Duodenal mucosa (tissue), 2 donors: Measurements from ENCODE around the gene CCNB2.

Source experiments
- H3K27ac ChIP-seq: one replicate; pipeline ENCODE4 v1.7.0; 2013; ENCODE audit warnings: low read depth, low read length
- H3K27me3 ChIP-seq, 2 donors: one replicate each; pipeline ENCODE4 v1.7.0; 2013; ENCODE audit warnings: low read length in 2 of 2, control low read depth in 1 of 2; ENCODE audit not compliant: insufficient read depth in 2 of 2, control insufficient read depth in 1 of 2
- H3K36me3 ChIP-seq, 2 donors: one replicate each; pipeline ENCODE4 v1.7.0; 2013; ENCODE audit warnings: low read length in 2 of 2, control low read depth in 1 of 2; ENCODE audit not compliant: insufficient read depth in 2 of 2, control insufficient read depth in 1 of 2
- H3K4me1 ChIP-seq, 2 donors: one replicate each; pipeline ENCODE4 v1.7.0; 2013; ENCODE audit warnings: low read length in 2 of 2, control low read depth in 1 of 2; ENCODE audit not compliant: insufficient read depth in 2 of 2, control insufficient read depth in 1 of 2
- H3K4me3 ChIP-seq, 2 donors: one replicate each; pipeline ENCODE4 v1.7.0; 2013; ENCODE audit warnings: low read length in 2 of 2, low read depth in 1 of 2
- H3K9ac ChIP-seq, 2 donors: one replicate each; pipeline ENCODE4 v1.7.0; 2013; ENCODE audit warnings: low read length in 2 of 2, low read depth in 1 of 2
- H3K9me3 ChIP-seq, 2 donors: one replicate each; pipeline ENCODE4 v1.7.0; 2013; ENCODE audit warnings: low read length in 2 of 2, control low read depth in 1 of 2; ENCODE audit not compliant: control insufficient read depth in 1 of 2

CCNB2 gene

GRCh38 chr15:59150185-59150584 is 45.2 kb downstream of the CCNB2 start:
- Histone ChIP-seq H3K27ac (no peak overlapping the region), H3K36me3 (peaks cover 39 to 67% of the 10 kb centered on the region in 2 donors), H3K9ac (no peak overlapping the region)

GRCh38 chr15:59152694-59153450 is 47.9 kb downstream of the CCNB2 start:
- no peaks in the 10 kb centered on the region for H3K27me3 ChIP-seq
- H3K27ac ChIP-seq = no peak overlapping the region
- no peaks in the 10 kb centered on the region for H3K4me1 ChIP-seq
- no peak overlapping the region for H3K4me3 ChIP-seq
- no peak overlapping the region for H3K9ac ChIP-seq
- H3K9me3 ChIP-seq = no peaks in the 10 kb centered on the region
- peaks cover 34 to 68% of the 10 kb centered on the region in 2 donors for H3K36me3 ChIP-seq

More at GRCh38 chr15:59150185-59150584, 45.2 kb downstream of the CCNB2 start:
- no peaks in the 10 kb centered on the region for H3K4me1 ChIP-seq
- H3K9me3 ChIP-seq = no peaks in the 10 kb centered on the region
- no peak overlapping the region for H3K4me3 ChIP-seq
- H3K27me3 ChIP-seq = no peaks in the 10 kb centered on the region

- Histone ChIP-seq H3K36me3 (peaks cover 38 to 68% of the 10 kb centered on the region in 2 donors), H3K27ac (no peak overlapping the region), H3K4me3 (no peak overlapping the region), H3K4me1 (no peaks in the 10 kb centered on the region), H3K27me3 (no peaks in the 10 kb centered on the region), H3K9ac (no peak overlapping the region), H3K9me3 (no peaks in the 10 kb centered on the region)
These were observed 48.5 kb downstream of the CCNB2 start for GRCh38 chr15:59153466-59153865.

- Histone ChIP-seq H3K27me3 (no peaks in the 10 kb centered on the region), H3K9ac (no peak overlapping the region), H3K4me1 (no peaks in the 10 kb centered on the region), H3K27ac (no peak overlapping the region), H3K4me3 (no peak overlapping the region), H3K36me3 (peaks cover 43 to 72% of the 10 kb centered on the region in 2 donors), H3K9me3 (no peaks in the 10 kb centered on the region)
These were observed 49.3 kb downstream of the CCNB2 start for GRCh38 chr15:59154243-59154642.

- Histone ChIP-seq H3K9ac (no peak overlapping the region), H3K4me3 (no peak overlapping the region), H3K4me1 (no peaks in the 10 kb centered on the region), H3K27me3 (no peaks in the 10 kb centered on the region), H3K9me3 (no peaks in the 10 kb centered on the region), H3K27ac (no peak overlapping the region), H3K36me3 (peaks cover 34 to 69% of the 10 kb centered on the region in 2 donors)
These were observed 50.5 kb downstream of the CCNB2 start for GRCh38 chr15:59155431-59155830.

- no peak overlapping the region for H3K9ac ChIP-seq
- no peak overlapping the region for H3K27ac ChIP-seq
- H3K36me3 ChIP-seq = peaks cover 30 to 76% of the 10 kb centered on the region in 2 donors
- no peaks in the 10 kb centered on the region for H3K4me1 ChIP-seq
- no peaks in the 10 kb centered on the region for H3K9me3 ChIP-seq
- no peaks in the 10 kb centered on the region for H3K27me3 ChIP-seq
- no peak overlapping the region for H3K4me3 ChIP-seq
These were observed 52.5 kb downstream of the CCNB2 start for GRCh38 chr15:59157396-59157795.

GRCh38 chr15:59157840-59158700 is 53.1 kb downstream of the CCNB2 start:
- peaks cover 23 to 74% of the 10 kb centered on the region in 2 donors for H3K36me3 ChIP-seq
- no peak overlapping the region for H3K9ac ChIP-seq
- H3K27ac ChIP-seq = no peak overlapping the region
- no peak overlapping the region for H3K4me3 ChIP-seq
- H3K27me3 ChIP-seq = no peaks in the 10 kb centered on the region
- no peaks in the 10 kb centered on the region for H3K4me1 ChIP-seq
- H3K9me3 ChIP-seq = no peaks in the 10 kb centered on the region

GRCh38 chr15:59158701-59159034 is 53.7 kb downstream of the CCNB2 start:
- Histone ChIP-seq H3K9me3 (no peaks in the 10 kb centered on the region), H3K27me3 (no peaks in the 10 kb centered on the region), H3K4me1 (no peaks in the 10 kb centered on the region), H3K36me3 (peaks cover 18 to 71% of the 10 kb centered on the region in 2 donors), H3K9ac (no peak overlapping the region), H3K4me3 (no peak overlapping the region), H3K27ac (no peak overlapping the region)

- Histone ChIP-seq H3K9me3 (no peaks in the 10 kb centered on the region), H3K27ac (no peak overlapping the region), H3K36me3 (peaks cover 16 to 69% of the 10 kb centered on the region in 2 donors), H3K27me3 (no peaks in the 10 kb centered on the region), H3K9ac (no peak overlapping the region), H3K4me1 (no peaks in the 10 kb centered on the region), H3K4me3 (no peak overlapping the region)
These were observed 54.3 kb downstream of the CCNB2 start for GRCh38 chr15:59159210-59159609.

- Histone ChIP-seq H3K9ac (no peak overlapping the region), H3K27me3 (no peaks in the 10 kb centered on the region), H3K27ac (no peak overlapping the region), H3K9me3 (no peaks in the 10 kb centered on the region), H3K4me3 (no peak overlapping the region), H3K36me3 (peaks cover 9 to 70% of the 10 kb centered on the region in 2 donors), H3K4me1 (no peaks in the 10 kb centered on the region)
These were observed 56.1 kb downstream of the CCNB2 start for GRCh38 chr15:59160880-59161593.
